Right hindlimb (tissue), 1 donor: ENCODE measurements around the gene PRAMEF20.
"Not testable (repeated sequence)": the region's sequence is repeated elsewhere in the genome, so short reads cannot be mapped to it uniquely, and the experiment has no call there.

ENCODE experiments used
- DNase-seq: peaks from one replicate; pipeline ENCODE4 v3.0.0-alpha.2; 2018

Gene PRAMEF20

GRCh38 chr1:13410150-13410549, at the start of gene PRAMEF20:
TSS of gene PRAMEF20 (plus strand) at chr1:13410450. CDS start at chr1:13416355, 5,905 bp downstream.
- not testable (repeated sequence) for DNase-seq

- not testable (repeated sequence) for DNase-seq
Observed at GRCh38 chr1:13362364-13362763, 47.9 kb upstream of the PRAMEF20 start.

GRCh38 chr1:13364928-13365327, 45.3 kb upstream of the PRAMEF20 start:
- not testable (repeated sequence) for DNase-seq

DNA sequence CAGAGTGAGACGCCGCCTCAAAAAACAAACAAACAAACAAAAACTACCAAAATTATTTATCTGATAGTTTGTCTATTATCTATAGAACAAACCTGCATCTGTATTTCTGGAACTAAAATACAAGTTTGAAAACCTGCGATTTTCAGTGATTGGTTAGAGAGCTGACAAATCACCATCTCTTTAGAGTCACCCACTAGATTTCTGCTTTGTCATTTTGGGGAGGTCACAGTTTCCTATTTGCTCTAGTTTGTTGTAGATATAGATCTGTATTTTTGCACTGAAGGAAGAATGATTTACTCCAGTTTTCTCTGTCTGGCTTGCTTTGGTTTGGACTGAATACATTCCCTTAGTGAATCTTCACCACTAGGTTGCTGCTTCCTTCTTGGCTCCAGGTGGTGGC, 43.7 kb upstream of the PRAMEF20 start:
- not testable (repeated sequence) for DNase-seq

- peak; percentile 23 for DNase-seq
Observed at GRCh38 chr1:13368544-13368943, 41.7 kb upstream of the PRAMEF20 start.

DNA sequence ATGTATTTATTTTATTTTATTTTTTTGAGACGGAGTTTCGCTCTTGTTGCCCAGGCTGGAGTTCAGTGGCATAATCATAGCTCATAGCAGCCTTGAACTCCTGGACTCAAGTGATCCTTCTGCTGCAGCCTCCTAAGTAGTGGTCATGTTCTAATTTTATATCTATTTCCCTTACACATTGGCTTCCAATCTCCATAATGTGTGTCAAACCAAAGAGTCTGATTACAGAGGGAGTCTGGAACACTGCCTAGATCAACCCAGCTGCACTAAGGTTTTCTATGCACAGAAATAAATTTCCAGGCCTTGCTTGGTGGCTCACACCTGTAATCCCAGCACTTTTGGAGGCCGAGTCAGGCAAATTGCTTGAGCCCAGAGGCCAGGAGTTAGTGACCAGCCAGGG, 31.3 kb upstream of the PRAMEF20 start:
- not testable (repeated sequence) for DNase-seq

GRCh38 chr1:13380380-13380779, 29.9 kb upstream of the PRAMEF20 start:
- DNase-seq, result not testable (repeated sequence)

GRCh38 chr1:13389332-13389731, 20.9 kb upstream of the PRAMEF20 start, which contains the start of gene PRAMEF17:
TSS of gene PRAMEF17 (plus strand) at chr1:13389632. CDS start at chr1:13389658, 26 bp downstream.
- DNase-seq, result not testable (repeated sequence)

GRCh38 chr1:13393004-13393403, 17.2 kb upstream of the PRAMEF20 start:
- DNase-seq, result not testable (repeated sequence)

GRCh38 chr1:13394761-13395160, 15.5 kb upstream of the PRAMEF20 start:
- DNase-seq, result not testable (repeated sequence)

DNA sequence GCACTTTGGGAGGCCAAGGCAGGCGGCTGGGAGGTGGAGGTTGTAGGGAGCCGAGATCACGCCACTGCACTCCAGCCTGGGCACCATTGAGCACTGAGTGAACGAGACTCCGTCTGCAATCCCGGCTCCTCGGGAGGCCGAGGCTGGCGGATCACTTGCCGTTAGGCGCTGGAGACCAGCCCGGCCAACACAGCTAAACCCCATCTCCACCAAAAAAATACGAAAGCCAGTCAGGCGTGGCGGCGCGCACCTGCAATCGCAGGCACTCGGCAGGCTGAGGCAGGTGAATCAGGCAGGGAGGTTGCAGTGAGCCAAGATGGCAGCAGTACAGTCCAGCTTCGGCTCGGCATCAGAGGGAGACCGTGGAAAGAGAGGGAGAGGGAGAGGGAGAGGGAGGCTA, 14.9 kb upstream of the PRAMEF20 start:
- not testable (repeated sequence) for DNase-seq

DNA sequence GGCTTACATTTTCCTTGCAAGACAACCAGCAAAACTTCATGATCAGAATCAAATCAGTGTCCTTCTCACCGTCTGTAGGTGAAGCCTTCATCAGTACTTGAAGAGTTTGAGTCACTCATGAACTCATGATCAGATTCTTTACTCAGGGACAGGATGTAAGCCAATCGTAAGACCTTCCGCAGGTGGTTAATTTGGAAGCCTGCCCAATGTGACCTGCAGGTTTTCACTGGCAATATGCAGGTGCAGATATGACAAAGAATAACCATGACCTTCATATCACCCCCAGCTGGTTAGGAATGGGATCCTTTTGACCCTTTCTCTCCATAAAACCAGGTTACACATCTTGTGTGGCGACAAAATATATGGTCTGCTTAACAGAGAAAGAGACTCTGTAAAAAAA, 2.4 kb upstream of the PRAMEF20 start:
- no peak for DNase-seq

DNA sequence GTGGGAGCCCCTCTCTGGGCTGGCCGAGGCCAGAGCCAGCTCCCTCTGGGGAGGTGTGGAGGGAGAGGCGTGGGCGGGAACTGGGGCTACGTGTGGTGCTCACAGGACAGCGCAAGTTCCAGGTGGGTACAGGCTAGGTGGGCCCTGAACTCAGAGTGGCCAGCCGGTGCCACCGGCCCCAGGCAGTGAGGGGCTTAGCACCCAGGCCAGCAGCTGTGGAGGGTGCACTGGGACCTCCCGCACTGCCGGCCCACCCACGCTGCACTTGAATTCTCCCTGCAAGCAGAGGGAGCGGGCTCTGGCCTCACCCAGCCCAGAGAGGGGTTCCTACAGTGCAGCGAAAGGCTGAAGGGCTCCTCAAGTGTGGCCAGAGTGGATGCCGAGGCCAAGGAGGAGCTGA, 20.2 kb downstream of the PRAMEF20 start:
- DNase-seq, result no peak

GRCh38 chr1:13432251-13432650, 22.0 kb downstream of the PRAMEF20 start:
- no peak for DNase-seq

DNA sequence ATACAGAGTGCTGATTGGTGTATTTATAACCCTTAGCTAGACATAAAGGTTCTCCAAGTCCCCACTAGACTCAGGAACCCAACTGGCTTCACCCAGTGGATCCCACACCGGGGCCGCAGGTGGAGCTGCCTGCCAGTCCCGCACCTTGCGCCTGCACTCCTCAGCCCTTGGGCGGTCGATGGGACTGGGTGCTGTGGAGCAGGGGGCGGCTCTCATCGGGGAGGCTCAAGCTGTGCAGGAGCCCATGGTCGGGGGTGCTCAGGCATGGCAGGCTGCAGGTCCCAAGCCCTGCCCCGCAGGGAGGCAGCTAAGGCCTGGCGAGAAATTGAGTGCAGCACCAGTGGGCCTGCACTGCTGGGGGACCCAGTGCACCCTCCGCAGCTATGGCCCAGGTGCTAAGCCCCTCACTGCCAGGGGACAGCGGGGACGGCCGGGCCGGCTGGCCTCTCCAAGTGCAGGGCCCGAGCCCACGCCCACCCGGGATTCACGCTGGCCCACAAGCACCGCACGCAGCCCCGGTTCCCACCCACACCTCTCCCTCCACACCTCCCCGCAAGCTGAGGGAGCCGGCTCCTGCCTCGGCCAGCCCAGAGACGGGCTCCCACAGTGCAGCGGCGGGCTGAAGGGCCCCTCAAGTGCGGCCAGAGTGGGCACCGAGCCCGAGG, 23.6 kb downstream of the PRAMEF20 start:
- not testable (repeated sequence) for DNase-seq

DNA sequence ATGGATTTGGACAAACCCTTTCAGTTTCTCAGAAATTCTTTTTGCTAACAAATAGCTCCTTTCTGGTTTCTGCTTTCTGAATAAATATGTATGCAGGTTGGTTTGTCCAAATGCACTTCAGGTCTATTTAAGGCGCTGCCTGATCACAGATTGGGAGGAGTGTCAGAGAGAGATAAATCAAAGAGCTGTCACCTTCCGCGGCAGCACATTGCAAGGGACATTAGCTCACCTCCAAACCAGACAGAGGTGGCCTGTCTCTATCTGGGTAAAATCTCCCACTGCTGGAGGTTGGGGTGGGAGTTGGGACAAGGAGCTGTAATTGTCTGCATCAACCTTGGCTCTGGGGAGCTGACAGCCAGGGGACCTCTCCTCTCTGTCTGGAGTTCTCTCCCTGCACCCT, 25.2 kb downstream of the PRAMEF20 start:
- no peak for DNase-seq

GRCh38 chr1:13439104-13439783, 29.0 kb downstream of the PRAMEF20 start:
- DNase-seq, result not testable (repeated sequence)

DNA sequence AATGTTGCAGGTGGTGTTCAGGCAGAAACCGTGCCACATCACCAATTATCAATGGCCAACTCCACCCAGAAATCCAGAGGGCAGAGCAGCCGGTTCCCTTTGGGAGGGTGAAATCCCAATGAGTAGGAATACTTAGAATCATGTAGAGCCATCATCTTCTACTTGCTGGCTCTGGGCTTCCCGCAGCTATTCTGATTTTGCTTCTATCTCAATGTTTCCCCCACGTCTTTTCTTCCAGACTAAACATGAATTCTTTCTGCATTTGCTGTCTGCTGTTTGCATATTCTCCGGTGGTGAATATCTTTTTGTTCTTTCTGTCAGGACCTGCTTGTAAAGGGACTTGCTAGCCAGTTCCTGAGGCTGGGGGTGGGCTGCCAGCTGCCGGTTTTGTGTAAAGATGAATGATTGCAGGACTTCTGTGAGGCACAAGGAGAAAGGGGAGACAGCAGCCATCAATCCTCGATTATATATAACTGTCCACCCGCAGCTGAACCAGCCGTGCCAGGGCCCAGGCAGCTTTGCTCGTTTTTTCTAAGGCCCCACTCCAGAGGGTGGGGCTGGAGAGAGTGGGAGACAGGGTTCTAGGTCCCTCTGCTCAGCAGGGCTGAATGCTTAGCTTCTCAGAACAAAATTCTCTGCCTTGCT, 33.2 kb downstream of the PRAMEF20 start:
- DNase-seq, result no peak

DNA sequence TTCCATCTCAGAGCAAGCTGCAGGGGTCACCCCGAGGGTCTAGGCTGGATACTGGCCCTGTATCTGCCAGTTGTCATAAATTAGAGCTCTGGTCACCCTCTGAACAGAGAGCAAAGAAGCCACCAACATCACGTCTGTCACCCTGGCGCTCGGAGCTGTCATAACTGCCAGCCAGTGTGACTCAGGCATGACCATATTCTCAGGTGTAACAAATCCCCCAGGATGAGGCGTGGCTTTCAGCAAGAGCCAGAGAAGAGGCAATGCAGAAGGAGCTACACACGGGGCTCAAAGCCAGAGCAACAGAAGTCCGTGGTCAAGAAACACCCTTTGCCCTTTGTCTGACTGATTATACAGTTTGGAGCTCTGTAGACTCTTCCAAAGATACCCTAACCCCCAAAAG, 40.0 kb downstream of the PRAMEF20 start:
- DNase-seq, result no peak

DNA sequence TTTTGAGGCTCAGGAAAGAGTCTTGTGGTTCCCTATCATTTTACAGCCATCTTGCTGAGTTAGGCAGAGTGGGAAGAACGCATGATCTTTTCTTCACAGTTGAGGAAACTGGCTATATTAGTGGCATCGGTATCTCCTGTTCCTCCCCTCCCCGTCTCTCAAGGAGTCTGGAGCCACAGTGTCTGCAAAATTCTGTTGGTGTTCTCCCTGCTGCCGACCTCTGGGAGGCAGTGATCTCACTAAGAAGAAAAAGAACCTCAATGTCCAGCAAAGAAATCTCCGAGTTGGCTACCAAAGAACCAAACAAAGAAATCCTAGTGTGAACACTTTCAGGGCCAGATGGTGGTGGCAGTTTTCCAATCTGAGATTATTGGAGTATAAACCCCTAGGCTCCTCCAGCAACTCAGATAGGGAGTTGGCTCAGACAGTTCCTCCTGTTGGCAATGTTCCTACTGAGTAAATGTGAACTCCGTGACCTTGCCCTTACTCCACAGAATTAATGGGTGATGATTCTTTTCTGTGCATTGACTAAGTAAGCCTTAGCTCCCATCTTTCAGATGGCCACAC, 41.2 kb downstream of the PRAMEF20 start:
- DNase-seq, result no peak

GRCh38 chr1:13456904-13457532, 46.8 kb downstream of the PRAMEF20 start:
- DNase-seq, result no peak

DNA sequence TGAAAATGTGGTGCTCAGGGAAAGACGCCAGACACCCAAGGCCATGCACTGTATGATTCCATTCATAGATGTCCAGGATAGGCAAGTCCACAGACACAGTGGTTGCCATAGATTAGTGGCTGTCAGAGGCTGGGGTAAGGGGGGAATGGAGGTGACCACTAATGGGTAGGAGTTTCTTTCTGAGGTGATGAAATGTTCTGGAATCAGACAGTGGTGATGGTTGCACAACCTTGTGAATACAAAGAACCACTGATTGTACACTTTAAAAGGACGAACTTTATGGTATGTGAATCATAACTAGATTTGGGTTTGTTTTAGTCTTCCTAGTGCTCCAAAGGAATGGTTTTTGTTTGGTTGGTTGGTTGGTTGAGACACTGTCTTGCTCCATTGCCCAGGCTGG, 51.7 kb downstream of the PRAMEF20 start:
- DNase-seq, result no peak

DNA sequence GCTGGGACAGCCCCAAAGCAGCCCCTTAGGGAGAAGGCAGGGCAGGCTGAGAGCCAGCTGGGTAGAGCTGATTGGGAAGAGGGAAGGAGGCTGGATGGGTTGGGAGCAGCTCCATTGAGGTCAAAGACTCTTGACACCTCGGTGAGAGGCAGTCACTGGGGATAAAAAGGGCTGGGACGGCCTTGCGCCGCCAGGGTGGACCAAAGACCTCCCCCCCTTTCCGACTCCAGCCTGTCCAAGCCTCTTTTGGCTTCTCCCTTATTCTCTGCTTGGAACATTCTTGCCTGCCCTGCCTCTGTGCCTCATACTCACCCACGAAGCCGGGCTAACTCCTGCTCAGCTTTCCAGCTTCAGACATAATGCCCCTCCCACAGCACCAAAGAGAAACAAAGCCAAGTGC, 52.4 kb downstream of the PRAMEF20 start:
- DNase-seq, result peak; percentile 22
